NCI-H526 (cell line): ENCODE measurements around the gene KIAA1586.
"Not testable (repeated sequence)": the region's sequence is repeated elsewhere in the genome, so short reads cannot be mapped to it uniquely, and the experiment has no call there.

Experiments used
- DNase-seq, 2 experiments: peaks; one replicate each; lab custom pipeline; 2025; lab: John Stamatoyannopoulos, UW

Gene KIAA1586

DNA sequence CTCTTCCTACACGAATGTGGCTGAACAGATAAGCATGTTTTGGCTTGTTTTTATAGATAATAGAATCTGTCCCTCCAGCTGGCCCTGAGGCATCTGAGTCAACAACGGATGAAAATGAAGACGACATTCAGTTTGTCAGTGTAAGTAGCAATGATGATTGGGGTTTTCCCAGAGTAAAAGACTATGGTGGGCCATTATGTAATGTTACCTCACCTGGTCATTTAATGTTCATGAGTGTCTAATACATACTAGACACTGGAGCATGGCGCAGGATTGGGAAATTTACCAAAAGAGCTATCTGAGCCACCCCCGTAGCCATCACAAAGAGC, 728 bp downstream of the KIAA1586 start:
- not testable (repeated sequence) for DNase-seq

DNA sequence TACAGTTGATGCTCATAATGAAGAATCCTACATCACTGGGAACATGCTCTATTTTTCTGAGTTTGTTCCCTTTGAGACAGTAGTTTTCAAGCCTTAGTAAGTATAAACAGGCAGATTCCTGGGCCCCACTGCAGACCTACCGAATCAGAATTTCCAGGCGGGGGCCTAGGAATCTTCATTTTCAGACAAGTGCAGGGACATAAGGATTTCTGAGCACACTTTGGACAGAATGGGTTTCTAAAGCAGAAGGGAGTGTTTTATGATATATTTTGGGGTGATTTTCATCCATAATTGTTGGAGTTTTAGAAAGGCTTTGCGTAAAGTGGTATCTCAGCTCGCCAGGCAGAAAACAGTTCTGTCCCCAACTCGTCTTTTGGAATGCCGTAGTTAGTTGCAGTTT, 1.4 kb downstream of the KIAA1586 start:
- not testable (repeated sequence) for DNase-seq

DNA sequence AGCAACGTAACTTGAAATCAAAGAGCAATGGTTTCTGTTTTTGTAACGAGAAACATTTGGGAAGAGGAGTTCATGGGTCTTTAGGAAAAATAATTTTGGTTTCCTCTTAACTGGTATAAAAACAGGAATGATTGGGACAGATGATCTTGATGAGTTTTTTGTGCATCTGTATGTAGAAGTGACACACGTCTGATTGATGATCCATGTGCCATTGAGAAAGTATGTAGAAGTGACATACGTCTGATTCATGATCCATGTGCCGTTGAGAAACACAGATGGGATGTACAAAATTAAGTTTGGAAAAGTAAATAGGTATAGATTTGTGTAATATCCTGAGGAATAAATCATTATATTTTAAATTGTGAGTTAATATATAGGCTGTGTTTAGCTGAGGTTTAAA, 2.1 kb downstream of the KIAA1586 start:
- DNase-seq = no peak

DNA sequence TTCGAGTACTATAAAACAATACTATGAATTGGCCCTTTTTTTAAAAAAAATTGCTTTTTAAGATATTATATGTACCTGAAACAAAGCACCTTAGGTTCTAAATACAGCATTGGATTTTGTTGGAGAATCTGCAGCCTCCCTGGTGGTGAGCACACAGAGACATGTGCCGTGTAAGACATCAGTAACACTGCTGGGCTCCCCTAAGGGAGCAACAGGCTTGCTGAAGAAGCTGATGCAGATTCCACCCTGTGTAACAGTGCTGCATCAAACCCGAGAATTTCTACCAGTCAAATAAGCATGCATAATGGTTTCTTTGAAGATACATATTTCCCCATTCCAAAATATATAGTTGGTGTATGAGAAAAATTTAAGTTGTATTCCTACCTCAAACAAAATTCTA, 17.4 kb downstream of the KIAA1586 start:
- DNase-seq = no peak

DNA sequence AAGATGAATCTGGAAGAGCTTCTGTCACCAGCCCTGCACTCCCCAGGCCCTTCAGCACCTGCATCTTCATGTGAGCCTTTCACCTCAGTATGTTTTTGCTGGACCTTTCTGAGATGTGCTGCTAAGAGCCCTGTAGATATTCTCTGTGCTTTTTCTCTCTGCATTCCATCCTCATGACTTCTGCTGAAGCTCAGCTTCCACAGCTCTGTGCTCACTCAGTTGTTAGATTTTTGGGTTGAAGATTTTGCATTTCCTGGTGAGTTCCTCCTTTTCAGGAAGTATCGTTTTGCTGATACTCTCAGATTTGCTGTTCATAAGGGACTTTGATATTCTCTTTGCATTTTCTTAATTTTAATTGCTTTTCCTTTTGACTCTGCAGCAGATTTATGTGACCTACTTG, 18.3 kb downstream of the KIAA1586 start:
- no peak for DNase-seq

DNA sequence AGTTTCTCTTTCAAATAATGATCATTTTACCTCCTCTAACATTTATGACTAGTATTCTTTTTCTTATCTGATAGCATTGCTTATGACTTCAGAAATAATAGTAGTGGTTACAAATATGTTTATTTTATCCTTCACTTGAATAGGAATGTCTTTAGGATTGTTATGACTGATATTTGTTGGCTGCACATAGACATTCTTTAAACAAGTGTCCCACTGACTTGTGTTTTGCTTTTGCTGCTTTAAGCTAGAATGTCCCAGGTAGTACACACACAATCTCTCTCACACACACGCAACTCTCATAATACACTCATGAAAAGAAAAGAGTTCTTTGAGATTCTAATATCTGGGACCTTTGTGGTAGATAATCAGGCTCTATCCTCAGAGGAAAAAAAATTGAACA, 21.6 kb downstream of the KIAA1586 start:
- DNase-seq = no peak

DNA sequence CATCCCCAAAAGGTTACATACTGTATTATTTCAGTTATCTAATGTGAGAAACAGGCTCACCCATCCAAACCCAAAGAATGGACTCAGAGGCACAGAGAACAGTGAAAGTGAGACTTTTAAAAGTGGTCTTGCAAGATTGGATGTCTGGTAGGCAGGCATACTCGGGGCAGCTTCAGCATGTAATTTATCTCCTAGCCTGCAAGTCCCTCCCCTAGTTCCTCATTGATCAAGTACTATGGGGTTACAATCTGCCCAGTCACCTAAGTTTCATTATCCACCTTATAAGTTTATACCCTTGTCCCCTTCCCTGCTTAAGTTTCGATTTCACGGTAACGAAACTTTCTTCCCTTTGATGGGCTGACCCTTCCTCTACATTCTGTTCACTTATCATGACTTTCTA, 22.7 kb downstream of the KIAA1586 start:
- DNase-seq = no peak

DNA sequence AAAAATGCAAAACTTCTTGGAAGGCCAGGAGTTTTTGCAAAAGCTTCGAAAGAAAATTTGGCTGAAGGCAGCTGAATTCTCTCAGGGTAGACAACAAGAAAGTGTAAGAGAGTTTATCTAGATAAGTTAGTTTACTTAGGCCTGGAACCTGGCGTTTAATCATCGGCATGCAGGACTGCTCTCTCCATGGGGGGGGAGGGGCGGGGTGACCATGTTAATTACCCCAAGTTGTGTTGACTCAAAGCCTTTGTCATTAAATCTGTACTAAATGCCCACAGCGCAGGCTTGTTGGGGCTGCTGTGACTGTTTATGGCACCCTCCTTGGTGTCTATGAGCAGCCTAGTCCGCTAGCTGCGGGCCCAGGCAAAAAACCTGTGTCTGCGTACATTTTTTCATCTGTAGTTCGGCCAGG, 23.4 kb downstream of the KIAA1586 start:
- no peak for DNase-seq

DNA sequence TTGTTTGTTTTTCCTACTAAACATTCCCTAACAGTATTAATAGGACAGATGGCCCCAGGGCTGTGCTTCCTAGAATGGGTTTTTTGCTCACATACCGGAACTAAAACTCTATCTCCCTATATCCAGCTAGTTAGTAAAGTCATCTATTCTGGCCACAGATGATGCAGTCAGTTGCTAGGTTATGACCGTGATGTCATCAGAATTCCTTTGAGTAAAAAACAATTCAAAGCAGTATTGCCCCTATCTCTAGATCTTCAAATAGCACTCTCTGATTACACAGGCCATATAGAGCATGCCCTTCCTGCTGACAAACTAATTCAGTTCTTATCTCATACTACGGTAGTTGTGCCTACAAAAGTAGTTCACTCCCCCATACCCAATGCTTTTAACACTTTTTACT, 25.6 kb downstream of the KIAA1586 start:
- DNase-seq = no peak

DNA sequence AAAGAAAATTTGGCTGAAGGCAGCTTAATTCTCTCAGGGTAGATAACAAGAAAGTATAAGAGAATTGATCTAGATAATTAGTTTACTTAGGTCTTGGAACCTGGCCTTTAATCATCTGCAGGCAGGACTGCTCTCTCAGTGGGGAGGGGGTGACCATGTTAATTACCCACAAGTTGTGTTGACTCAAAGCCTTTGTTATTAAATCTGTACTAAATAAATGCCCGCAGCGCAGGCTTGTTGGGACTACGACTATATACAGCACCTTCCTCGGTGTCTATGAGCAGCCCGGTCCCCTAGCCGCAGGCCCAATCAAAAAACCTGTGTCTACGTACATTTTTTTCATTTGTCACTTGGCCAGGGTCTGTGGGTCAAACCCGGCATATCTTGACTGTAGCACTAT, 27.9 kb downstream of the KIAA1586 start:
- no peak for DNase-seq

DNA sequence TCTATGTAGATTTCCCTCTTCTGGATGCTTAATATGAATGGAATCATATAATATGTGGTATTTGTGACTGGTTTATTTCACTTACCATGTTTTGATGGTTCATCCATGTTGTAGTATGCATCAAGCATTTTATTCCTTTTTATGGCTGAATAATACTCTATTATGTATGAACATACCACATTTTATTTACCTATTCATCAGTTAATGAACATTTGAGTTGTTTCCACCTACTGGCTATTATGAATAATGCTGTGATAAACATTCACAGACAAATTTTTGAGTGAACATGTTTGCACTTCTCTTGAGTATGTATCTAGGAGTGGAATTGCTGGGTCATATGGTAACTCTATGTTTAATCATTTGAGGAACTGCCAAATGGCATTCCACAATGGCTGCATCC, 28.6 kb downstream of the KIAA1586 start:
- DNase-seq = no peak

DNA sequence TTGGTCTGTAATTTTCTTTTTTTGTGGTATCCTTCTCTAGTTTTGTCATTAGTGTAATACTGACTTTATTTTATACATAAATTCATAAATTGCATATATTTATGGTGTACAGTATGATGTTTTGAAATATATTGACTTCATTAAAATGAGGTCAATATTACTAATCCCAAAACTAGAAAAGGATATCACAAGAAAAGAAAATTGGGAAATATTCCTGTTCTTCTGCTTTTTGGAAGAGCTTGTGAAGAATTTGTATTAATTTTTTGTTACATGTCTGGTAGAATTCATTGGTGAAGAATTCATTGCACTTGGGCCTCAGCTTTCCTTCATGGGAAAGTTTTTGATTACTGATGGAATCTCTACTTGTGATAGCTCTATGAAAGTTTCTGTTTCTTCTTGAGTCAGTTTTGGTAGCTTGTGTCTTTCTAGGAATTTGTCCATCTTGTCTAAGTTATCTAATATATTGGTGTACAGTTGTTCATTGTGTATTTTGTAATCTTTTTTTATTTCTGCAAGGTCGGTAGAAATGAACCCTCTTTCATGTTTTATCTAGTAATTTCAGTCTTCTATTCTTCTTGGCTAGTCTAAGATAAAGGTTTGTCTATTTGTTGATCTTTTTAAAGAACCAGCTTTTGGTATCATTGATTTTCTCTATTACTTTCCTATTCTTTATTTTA, 32.2 kb downstream of the KIAA1586 start:
- DNase-seq = no peak

DNA sequence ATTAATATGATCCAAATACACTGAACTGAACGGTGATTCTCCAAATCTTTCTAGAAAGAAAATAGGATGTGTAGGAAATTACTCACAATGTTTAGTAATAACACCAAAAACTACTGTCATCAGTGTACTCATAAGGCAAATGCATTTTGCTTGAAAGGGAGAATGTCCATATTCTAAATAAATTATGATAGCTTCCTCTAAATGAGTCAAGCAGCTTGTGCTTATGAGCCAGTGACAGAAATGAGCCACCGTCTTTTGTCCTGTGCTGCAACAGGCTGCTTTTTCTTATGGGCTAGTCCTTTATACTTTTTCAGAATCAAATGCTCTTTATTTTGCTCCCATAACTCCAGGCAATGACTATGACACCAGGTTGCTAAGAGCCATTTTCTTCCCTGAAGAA, 39.0 kb downstream of the KIAA1586 start:
- DNase-seq = no peak

DNA sequence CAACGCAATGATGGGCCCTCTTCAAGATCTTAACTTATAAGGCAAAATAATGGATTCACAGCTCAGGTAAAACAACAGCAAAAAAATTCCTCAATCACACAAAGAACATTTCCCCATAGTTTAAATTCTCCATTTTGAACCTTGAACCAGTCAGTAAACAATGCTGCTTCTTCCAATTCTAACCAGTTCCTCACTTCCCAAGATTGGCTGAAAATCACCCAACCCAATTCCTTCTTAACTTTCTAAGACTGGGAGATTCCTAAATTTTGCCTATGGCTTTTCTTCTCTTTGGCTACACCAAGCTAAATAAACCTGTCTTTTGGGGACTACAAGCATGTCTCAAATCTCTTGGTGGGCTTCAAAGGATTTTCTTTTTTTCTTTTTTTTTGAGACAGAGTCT, 40.4 kb downstream of the KIAA1586 start:
- DNase-seq = no peak

DNA sequence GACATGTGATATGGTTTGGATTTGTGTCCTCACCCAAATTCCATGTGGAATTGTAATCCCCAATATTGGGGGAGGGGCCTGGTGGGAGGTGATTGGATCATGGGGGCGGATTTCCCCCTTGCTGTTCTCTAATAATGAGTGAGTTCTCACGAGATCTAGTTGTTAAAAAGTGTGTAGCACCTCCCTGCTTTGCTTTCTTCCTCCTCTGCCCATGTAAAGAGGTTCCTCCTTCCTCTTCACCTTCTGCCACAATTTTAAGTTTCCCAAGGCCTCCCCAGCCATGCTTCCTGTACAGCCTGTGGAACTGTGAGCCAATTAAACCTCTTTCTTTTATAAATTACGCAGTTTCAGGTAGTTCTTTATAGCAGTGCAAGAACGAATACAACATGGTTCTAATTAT, 41.4 kb downstream of the KIAA1586 start:
- DNase-seq = no peak

DNA sequence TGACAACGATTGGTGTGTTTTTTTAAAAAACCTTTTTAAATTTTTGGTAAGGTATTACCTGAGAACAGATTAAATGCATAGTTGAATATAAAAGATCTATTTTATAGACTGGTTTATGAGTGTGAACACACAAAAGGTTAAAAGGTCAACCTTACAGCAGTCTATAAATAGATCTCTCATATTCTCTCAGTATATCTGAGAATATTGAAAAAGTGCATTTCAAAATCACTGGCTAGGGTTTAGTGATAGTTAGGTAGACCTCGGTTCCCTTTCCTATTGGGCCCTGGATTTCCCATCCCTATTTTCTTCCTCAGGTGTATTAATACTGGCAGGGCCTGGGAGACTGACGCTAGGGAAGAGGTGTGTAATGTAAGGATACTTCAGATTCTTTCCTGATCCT, 42.8 kb downstream of the KIAA1586 start:
- no peak for DNase-seq

DNA sequence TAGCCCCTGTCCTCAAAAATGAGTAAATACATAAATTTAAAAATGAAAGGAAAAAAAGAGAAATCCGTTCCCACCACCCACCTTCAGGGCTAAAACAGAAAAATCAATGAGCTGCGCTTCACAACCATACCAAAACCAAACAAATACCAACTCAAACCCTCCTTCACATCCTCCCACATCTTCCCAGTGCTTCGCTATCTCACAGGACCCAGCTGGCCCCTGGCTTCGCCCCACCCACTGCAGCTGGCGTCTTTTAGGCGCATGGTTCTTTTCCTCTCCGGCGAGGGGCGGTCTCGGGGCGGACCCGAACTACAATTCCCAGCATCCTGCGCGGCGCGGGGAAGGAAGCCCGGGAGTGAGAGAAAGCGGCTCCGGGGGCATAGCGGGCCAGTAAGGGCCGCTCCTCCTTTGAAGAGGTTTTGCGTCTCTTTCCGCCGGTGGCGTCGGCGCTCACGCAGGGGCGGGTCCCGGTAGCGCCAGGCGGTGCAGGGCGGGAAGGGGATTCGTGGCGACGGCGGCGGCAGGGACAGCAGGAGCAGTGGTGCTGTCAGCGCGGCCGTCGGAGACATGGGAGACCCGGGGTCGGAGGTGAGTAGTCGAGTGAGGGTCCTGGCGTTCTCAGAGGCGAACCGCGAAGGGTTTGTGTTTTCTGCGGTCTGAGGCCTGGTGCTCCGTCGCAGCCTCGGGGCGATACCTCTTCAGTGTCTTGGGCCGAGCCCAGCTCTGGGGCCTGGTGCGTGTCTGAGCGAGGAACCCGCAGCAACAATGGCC, 43.4 kb downstream of the KIAA1586 start, which contains the start of gene ZNF451:
Gene ZNF451 (plus strand): TSS at position 502 of the 771 bp plus-strand sequence. CDS start 66 bp downstream, at position 568.
- DNase-seq = peak; percentile 95 to 98

DNA sequence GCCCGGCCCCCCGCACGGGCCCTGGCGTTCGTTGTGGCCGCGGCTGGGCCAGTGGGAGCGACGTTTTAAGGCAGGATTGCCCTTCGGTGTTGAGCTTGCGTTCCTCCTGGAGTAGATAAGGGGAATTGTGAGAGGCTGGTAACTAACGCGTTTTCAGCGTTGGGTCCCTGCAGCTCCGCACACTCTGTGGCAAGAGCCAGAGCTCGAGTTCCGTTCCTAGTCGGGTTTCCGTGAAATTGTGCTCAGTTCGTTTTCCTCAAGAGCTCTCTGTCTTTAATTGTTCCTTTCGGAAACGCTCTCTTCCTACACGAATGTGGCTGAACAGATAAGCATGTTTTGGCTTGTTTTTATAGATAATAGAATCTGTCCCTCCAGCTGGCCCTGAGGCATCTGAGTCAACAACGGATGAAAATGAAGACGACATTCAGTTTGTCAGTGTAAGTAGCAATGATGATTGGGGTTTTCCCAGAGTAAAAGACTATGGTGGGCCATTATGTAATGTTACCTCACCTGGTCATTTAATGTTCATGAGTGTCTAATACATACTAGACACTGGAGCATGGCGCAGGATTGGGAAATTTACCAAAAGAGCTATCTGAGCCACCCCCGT, 44.1 kb downstream of the KIAA1586 start:
- not testable (repeated sequence) for DNase-seq

DNA sequence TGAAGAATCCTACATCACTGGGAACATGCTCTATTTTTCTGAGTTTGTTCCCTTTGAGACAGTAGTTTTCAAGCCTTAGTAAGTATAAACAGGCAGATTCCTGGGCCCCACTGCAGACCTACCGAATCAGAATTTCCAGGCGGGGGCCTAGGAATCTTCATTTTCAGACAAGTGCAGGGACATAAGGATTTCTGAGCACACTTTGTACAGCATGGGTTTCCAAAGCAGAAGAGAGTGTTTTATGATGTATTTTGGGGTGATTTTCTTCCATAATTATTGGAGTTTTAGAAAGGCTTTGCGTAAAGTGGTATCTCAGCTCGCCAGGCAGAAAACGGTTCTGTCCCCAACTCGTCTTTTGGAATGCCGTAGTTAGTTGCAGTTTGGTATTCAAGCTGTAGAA, 44.9 kb downstream of the KIAA1586 start:
- DNase-seq = not testable (repeated sequence)

DNA sequence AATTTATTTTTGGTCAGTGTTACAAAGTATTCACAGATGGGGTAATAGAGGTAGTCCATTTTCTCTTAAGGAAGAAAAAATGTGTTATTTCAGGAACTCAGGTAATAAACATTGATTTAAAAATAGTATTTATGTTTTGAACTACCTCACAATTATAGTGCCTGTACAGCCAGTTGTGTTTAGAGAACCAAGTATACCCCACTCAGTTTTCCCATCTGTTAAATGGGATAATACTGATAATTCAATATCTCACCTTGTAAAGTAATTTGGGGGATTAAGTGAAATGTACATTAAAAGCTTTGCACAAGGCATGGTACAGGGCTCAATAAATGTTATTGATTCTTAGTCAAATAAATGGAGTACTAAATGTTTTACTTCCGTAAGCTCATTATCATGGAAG, 48.2 kb downstream of the KIAA1586 start:
- DNase-seq = no peak

DNA sequence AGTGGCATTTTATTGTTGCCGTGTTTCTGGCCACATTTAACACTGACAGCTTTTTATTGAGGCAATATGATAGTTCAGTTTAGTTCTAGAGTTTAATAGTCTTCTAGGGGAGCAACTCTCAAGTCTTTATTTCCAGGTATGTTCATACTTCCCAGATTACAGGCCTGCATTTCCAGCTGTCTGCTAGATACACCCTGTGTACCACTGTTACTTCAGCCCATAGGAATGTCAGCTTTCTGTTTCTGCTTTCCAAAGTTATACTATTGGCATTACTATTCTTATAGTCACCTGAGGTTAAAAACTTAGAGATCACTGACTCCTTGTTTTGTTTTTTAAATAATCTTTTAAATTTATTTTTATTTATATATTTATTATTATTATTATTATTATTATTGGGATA, 51.1 kb downstream of the KIAA1586 start:
- no peak for DNase-seq

DNA sequence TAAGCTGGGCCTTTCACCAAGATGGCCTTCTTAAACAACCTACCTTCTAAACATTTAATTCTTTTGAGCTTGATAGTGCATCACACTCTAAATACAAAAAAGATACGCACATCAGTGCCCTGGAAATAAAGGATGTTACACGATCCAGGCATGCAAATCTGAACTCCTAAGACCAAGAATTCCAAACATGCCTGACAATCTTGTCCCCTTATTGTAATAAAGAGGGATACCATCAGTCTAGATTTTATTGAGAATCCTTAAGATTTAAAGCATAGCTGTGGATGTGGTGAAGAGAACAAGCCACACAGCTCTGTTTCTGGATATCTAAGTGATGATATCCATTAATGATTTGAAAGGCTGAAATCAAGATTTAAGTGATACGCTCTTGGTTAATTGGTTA, 56.5 kb downstream of the KIAA1586 start:
- DNase-seq = no peak

DNA sequence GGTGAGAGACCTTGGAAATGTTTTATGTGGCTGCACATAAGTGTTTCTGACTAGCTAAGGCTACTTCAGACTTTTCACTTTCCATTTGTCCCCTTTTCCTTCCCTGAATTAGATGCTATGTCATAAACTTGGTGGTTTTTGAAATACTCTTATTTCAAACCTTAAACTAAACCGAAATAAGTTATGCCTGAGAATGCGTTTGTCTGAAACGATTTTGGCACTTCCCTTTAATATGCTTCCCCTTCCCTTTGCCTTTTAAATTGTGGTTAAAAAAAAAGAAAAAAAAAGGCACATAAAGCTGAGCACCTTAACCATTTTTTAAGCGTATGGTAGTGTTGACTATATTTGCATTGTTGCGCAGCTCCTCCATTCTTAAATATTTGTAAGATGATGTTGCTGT, 57.8 kb downstream of the KIAA1586 start:
- no peak for DNase-seq
